ENCODE measurements around the gene TFF1. TPM values are rescaled to one million over a fixed set of nuclear protein-coding genes. Genes with fewer than 3 reads are reported as not detected.
A peak's percentile ranks its signal among the peaks of the same experiment; 100 is the strongest.

The TFF1 gene
- total RNA-seq, 3 donors from 2014 or later: 6.0 to 206 (median 60.1) TPM

GRCh38 chr21:42352441-42353095 lies 13.8 kb downstream of the TFF1 start:
- peaks cover 4% of the 10 kb centered on the region for H3K9me3 ChIP-seq
- ATAC-seq (peak; percentile 18), DNase-seq (no peak)
- TF ChIP-seq, protein P1, sequence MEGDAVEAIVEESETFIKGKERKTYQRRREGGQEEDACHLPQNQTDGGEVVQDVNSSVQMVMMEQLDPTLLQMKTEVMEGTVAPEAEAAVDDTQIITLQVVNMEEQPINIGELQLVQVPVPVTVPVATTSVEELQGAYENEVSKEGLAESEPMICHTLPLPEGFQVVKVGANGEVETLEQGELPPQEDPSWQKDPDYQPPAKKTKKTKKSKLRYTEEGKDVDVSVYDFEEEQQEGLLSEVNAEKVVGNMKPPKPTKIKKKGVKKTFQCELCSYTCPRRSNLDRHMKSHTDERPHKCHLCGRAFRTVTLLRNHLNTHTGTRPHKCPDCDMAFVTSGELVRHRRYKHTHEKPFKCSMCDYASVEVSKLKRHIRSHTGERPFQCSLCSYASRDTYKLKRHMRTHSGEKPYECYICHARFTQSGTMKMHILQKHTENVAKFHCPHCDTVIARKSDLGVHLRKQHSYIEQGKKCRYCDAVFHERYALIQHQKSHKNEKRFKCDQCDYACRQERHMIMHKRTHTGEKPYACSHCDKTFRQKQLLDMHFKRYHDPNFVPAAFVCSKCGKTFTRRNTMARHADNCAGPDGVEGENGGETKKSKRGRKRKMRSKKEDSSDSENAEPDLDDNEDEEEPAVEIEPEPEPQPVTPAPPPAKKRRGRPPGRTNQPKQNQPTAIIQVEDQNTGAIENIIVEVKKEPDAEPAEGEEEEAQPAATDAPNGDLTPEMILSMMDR (IDR thresholded peaks at IDR 0.05): no peak
- H3K4me1 ChIP-seq (ENCODE audit: low read depth): no peaks in the 10 kb centered on the region
- no peaks in the 10 kb centered on the region for H3K36me3 ChIP-seq (ENCODE audit: low read depth)
- H3K4me3 ChIP-seq: no peak overlapping the region
- intact Hi-C loops (cut with DNase I, micrococcal nuclease): no loop called here

DNA sequence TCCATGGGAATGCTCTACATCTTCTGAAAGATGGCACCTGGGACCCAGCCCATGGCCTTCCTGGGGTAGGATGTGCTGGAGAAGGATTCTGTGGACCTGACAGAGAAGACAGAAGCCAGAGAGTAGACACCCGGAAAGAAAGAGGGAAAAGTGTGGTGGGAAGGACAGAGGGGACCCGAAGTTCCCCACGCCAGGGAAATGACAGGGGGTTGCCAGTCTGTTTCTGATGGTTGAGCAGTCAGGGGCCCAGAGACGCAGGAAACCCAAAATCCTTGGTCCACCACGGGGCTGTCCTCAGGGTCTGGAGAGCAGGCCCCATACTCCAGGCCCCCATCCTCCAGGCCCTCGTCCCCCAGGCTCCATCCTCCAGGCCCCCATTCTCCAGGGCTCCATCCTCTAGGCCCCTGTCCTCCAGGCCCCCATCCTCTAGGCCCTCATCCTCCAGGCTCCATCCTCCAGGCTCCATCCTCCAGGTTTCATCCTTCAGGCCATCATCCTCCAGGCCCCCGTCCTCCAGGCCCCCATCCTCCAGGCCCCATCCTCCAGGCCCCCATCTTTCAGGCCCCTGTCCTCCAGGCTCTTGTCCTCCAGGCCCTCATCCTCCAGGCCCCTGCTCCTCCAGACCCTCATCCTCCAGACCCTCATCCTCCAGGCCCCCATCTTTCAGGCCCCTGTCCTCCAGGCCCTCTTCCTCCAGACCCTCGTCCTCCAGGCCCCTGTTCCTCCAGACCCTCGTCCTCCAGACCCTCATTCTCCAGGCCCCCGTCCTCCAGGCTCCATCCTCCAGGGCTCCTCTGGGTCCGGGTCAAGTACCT lies 14.5 kb downstream of the TFF1 start:
- peaks cover 2% of the 10 kb centered on the region for H3K9me3 ChIP-seq
- peak in 1 of 3 donors; percentile 2 for DNase-seq
- no peaks in the 10 kb centered on the region for H3K36me3 ChIP-seq (ENCODE audit: low read depth)
- no peaks in the 10 kb centered on the region for H3K4me1 ChIP-seq (ENCODE audit: low read depth)
- H3K4me3 ChIP-seq: no peak overlapping the region
- TF ChIP-seq, protein P1 (IDR thresholded peaks at IDR 0.05): no peak
- intact Hi-C loops (cut with DNase I, micrococcal nuclease): no loop called here
- no peak for ATAC-seq

DNA sequence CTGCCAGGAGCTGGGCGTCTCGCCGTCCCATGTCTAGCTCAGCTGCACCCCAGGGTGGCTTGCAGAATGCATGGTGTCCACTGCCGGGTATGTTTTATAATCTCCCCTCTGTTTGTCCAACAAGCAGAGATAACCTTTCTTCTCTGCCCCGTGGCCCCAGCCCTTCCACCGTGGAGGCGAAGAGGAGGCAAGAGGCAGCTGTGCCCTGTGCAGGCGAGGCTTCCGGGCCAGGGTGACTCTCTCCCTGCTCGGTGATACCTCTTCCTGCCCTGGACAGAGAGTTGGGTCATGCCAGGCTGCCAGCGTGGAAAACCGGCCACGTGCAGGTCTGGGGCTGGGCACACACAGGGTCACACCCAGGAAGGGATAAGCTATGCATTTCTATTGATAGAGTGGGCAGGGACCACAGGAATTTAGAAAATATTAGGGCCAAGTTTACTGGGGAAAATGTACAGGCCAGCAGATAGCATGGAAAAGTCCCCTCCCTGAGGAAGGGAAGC lies 15.4 kb downstream of the TFF1 start, which contains the start of gene TFF2:
TFF2 (minus strand) TSS at position 68 of the 500 bp plus-strand sequence; CDS start at position 31, 37 bp downstream.
- peak in 1 of 3 donors; percentile 27 for DNase-seq
- Histone ChIP-seq H3K9me3 (no peaks in the 10 kb centered on the region), H3K4me1 (ENCODE audit: low read depth) (no peaks in the 10 kb centered on the region), H3K4me3 (no peak within 1 kb of the TSS), H3K36me3 (ENCODE audit: low read depth) (no peaks in the 10 kb centered on the region)
- ATAC-seq: peak; percentile 67
- TF ChIP-seq, protein P1 (IDR thresholded peaks at IDR 0.05): no peak
- intact Hi-C loops (cut with DNase I, micrococcal nuclease): no loop called here

- Histone ChIP-seq H3K36me3 (ENCODE audit: low read depth) (no peaks in the 10 kb centered on the region), H3K4me1 (ENCODE audit: low read depth) (no peaks in the 10 kb centered on the region), H3K9me3 (no peaks in the 10 kb centered on the region), H3K4me3 (no peak overlapping the region)
- TF ChIP-seq, protein P1 (IDR thresholded peaks at IDR 0.05): no peak
- DNase-seq (no peak), ATAC-seq (no peak)
- intact Hi-C loops (cut with DNase I, micrococcal nuclease): no loop called here
These were observed 15.9 kb downstream of the TFF1 start for GRCh38 chr21:42350318-42350910.

DNA sequence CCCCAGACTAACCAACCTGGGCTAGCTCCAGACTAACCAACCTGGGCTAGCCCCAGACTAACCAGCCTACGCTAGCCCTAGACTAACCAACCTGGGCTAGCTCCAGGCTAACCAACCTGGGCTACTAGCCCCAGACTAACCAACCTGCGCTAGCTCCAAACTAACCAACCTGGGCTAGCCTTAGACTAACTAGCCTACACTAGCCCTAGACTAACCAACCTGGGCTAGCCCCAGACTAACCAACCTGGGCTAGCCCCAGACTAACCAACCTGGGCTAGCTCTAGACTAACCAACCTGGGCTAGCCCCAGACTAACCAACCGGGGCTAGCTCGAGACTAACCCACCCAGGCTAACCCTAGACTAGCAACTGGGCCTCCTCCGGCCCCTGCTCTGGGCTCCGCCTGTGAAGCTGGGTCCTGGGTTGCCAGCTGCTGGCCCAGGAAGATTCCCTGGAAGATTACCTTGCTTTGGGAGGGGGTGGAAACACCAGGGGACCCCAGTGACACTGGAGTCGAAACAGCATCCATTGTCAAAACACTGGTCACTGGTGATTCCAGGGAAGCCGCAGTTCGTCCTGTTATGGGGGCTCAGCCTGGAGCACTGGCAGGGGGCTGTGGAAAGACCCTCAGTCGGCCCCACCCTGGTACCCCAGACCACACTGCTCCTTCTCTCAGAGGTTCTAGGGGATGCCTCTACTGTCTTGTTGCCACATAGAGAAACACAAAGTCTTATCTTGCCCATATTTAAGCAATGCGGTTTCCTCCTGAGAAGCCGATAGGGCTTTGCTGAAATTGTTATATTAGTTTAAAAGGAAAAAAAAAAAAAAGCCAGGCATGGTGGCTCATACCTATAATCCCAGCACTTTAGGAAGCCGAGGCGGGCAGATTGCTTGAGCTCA lies 16.7 kb downstream of the TFF1 start:
- no peak for ATAC-seq
- intact Hi-C loops (cut with DNase I, micrococcal nuclease): no loop called here

More for the DNA sequence above, 16.7 kb downstream of the TFF1 start:
- no peak overlapping the region for H3K4me3 ChIP-seq
- DNase-seq: no peak
- H3K4me1 ChIP-seq (ENCODE audit: low read depth): no peaks in the 10 kb centered on the region
- no peaks in the 10 kb centered on the region for H3K36me3 ChIP-seq (ENCODE audit: low read depth)
- TF ChIP-seq, protein P1 (IDR thresholded peaks at IDR 0.05): no peak
- no peaks in the 10 kb centered on the region for H3K9me3 ChIP-seq

Data from mucosa of descending colon (tissue), 3 donors.